Muscle of back (tissue), 10 donors: ENCODE measurements around the gene C20orf144. TPM values are rescaled to one million over a fixed set of nuclear protein-coding genes. Genes with fewer than 3 reads are reported as not detected.

Source experiments
- polyA plus RNA-seq, 10 donors: library from polyadenylated mRNA; unstranded; fragments of 120-200 nt; gene quantifications; one replicate each; pipeline ENCODE4 v1.2.1, GENCODE V29; 2013; ENCODE audit not compliant: insufficient read length in 10 of 10

The C20orf144 gene
- polyA plus RNA-seq, 10 donors = 0.08 to 0.36 (median 0.21) TPM; not detected in 2

Other genes starting within 250 kb of the C20orf144 start
- gene SNTA1, start 218.6 kb upstream of the C20orf144 start, polyA plus RNA-seq = 10 to 100 TPM; 18.1 to 34.9 (median 28.3) TPM
- 10 to 100 TPM in 9 of 10 donors, 1 to 10 TPM in 1; 9.9 to 18.9 (median 14.1) TPM for gene CBFA2T2, start 172.2 kb upstream of the C20orf144 start, polyA plus RNA-seq
- gene ACTL10, start 4.6 kb downstream of the C20orf144 start, polyA plus RNA-seq = under 1 TPM; 0.11 to 0.43 (median 0.33) TPM
- 10 to 100 TPM; 21.9 to 27.0 (median 24.0) TPM for gene NECAB3, start 12.1 kb downstream of the C20orf144 start, polyA plus RNA-seq
- 10 to 100 TPM in 5 of 10 donors, 1 to 10 TPM in 5; 9.2 to 16.5 (median 10.6) TPM for gene E2F1, start 24.1 kb downstream of the C20orf144 start, polyA plus RNA-seq
- gene PXMP4, start 58.0 kb downstream of the C20orf144 start, polyA plus RNA-seq = 10 to 100 TPM in 5 of 10 donors, 1 to 10 TPM in 5; 8.5 to 10.9 (median 9.7) TPM
- gene ZNF341, start 69.7 kb downstream of the C20orf144 start, polyA plus RNA-seq = 1 to 10 TPM; 2.2 to 3.6 (median 2.7) TPM
- 10 to 100 TPM; 60.4 to 75.0 (median 66.7) TPM for gene CHMP4B, start 149.0 kb downstream of the C20orf144 start, polyA plus RNA-seq